K562 (cell line): Measurements from ENCODE around the gene ZC3H18.

Experiments used
- ARID2 ChIP-seq: fragments of 450-650 bp; IDR thresholded peaks from 2 replicates; pipeline ENCODE4 v1.6.1; 2017; ENCODE audit warnings: antibody characterized with exemption, mild to moderate bottlenecking
- CBX8 ChIP-seq: fragments of 200-600 bp; sonication (generic); IDR thresholded peaks from 2 replicates; pipeline ENCODE4 v1.6.1; 2012; ENCODE audit warnings: borderline replicate concordance, mixed run types, low read depth, mild to moderate bottlenecking, moderate library complexity, mixed read lengths, low read length, control low read depth, inconsistent platforms; ENCODE audit not compliant: poor library complexity, severe bottlenecking; ENCODE audit errors: extremely low read depth
- CTCF ChIP-seq, 3 experiments: IDR thresholded peaks in 2 of 3; conservative IDR thresholded peaks in 1 of 3; 2 replicates each; pipeline ENCODE4 v1.5.1; 2011 to 2012; ENCODE audit warnings: low read length in 3 of 3, mild to moderate bottlenecking in 3 of 3, control low read depth in 2 of 3, improper control_type of control experiment in 1 of 3, inconsistent platforms in 1 of 3, low read depth in 1 of 3, mixed read lengths in 1 of 3, moderate library complexity in 1 of 3; ENCODE audit not compliant: insufficient read depth in 2 of 3
- EZH2 ChIP-seq: IDR thresholded peaks from 2 replicates; pipeline ENCODE4 v1.6.1; 2012; ENCODE audit warnings: low read depth, mild to moderate bottlenecking, inconsistent platforms, low read length, borderline replicate concordance
- FOXJ3 ChIP-seq: sonication (generic); formaldehyde crosslinking; IDR thresholded peaks from 2 replicates; pipeline ENCODE4 v1.4.0; 2020; ENCODE audit warnings: mild to moderate bottlenecking, missing genetic modification reagents
- MYC ChIP-seq, 2 experiments: fragments of 250-450 bp in 1 of 2; sonication (Bioruptor Pico) in 1 of 2; IDR thresholded peaks; 2 replicates each; pipeline versions ENCODE4 v1.5.1 to v1.6.1; 2012 to 2021; ENCODE audit warnings: low read depth in 2 of 2, borderline replicate concordance in 1 of 2, improper control_type of control experiment in 1 of 2, low read length in 1 of 2, mild to moderate bottlenecking in 1 of 2, moderate library complexity in 1 of 2
- NONO ChIP-seq, 2 experiments: fragments of 200-400 bp in 1 of 2; fragments of 450-650 bp in 1 of 2; formaldehyde crosslinking in 1 of 2; IDR thresholded peaks; 2 replicates each; pipeline ENCODE4 v1.6.1; 2017; ENCODE audit warnings: low read depth in 2 of 2, mild to moderate bottlenecking in 2 of 2, moderate library complexity in 2 of 2, low read length in 1 of 2
- PHF8 ChIP-seq: fragments of 200-600 bp; sonication (generic); IDR thresholded peaks from 2 replicates; pipeline ENCODE4 v1.6.1; 2012; ENCODE audit warnings: mixed run types, mild to moderate bottlenecking, inconsistent platforms, low read length, moderate library complexity, borderline replicate concordance
- POLR2G ChIP-seq: fragments of 200-400 bp; formaldehyde crosslinking; IDR thresholded peaks from 2 replicates; pipeline ENCODE4 v1.6.1; 2017; ENCODE audit warnings: low read depth, mild to moderate bottlenecking, antibody characterized with exemption, low read length, moderate library complexity
- SIN3A ChIP-seq, 2 experiments: fragments of 150-350 bp in 1 of 2; IDR thresholded peaks; 2 replicates each; pipeline ENCODE4 v1.6.1; 2011 to 2016; ENCODE audit warnings: borderline replicate concordance in 2 of 2, low read depth in 2 of 2, low read length in 2 of 2, mild to moderate bottlenecking in 2 of 2, moderate library complexity in 2 of 2; ENCODE audit not compliant: control insufficient read depth in 1 of 2
- SLC30A9 ChIP-seq: fragments of 250-450 bp; sonication (Bioruptor Pico); IDR thresholded peaks from 2 replicates; pipeline ENCODE4 v1.8.0; 2022; ENCODE audit warnings: mild to moderate bottlenecking, moderate library complexity
- ZNF232 ChIP-seq: sonication (generic); formaldehyde crosslinking; IDR thresholded peaks from 2 replicates; pipeline ENCODE4 v1.8.0; 2022; ENCODE audit warnings: mild to moderate bottlenecking, missing genetic modification reagents

- TF ChIP-seq PHF8 (no peak), EZH2 (no peak), SLC30A9 (CRISPR knock-in tag) (no peak), POLR2G (0 out of 2 replicates have a peak, but pooled peaks have one; percentile 3), ARID2 (no peak), MYC (IDR thresholded peaks at IDR 0.05; ENCODE audit: low read depth, low read length) (no peak), MYC (CRISPR knock-in tag; IDR thresholded peaks at IDR 0.05; ENCODE audit: borderline replicate concordance, low read depth) (no peak), NONO (IDR thresholded peaks at IDR 0.05; ENCODE audit: low read depth in 2 of 2, low read length in 1 of 2) (no peak), CTCF (IDR thresholded peaks at IDR 0.05 in 2 of 3, conservative IDR thresholded peaks at IDR 0.05 in 1 of 3; ENCODE audit: insufficient read depth in 2 of 3, low read depth in 1 of 3, low read length in 3 of 3) (no peak), SIN3A (IDR thresholded peaks at IDR 0.05; ENCODE audit: borderline replicate concordance in 2 of 2, control insufficient read depth in 1 of 2, low read depth in 2 of 2, low read length in 2 of 2) (no peak), FOXJ3 (CRISPR knock-in tag) (no peak), CBX8 (no peak), ZNF232 (CRISPR knock-in tag) (no peak)
Measured at GRCh38 chr16:88638323-88639230, 68.4 kb downstream of the ZC3H18 start, which contains the start of gene IL17C.
